GM18499 (cell line): ENCODE results near the gene ABCG8.

ENCODE experiments used
- ATAC-seq: cut with Tn5 transposase; IDR thresholded peaks from one replicate; pipeline ENCODE4 v1.9.1; 2021; ENCODE audit warnings: moderate number of reproducible peaks; ENCODE audit not compliant: insufficient read depth, unreplicated experiment

Gene ABCG8

DNA sequence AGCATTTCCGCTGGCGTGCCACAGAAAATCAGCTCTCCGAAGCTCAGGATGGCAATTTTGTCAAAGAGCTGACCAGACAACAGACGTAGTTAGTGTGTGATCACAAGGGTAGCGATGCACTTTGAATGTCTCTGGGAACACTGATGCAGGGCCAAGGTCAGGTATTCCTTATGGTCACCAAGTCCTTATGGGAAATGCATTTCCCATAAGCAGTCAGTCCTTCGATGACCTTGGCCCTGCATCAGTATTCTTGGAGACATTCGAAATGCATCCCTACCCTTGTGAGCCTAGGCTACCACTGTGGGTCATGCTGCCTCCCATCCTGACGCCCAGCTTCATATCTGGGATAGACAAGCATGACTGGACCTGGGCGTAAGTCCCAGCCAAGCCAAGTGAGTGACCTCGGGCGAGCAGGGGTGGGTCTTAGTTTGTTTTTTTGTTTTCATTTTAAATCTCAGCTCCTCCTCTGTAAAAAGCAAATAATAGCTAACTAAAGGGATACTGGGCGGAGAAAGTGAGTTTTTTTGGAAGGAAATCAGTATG lies 13.7 kb upstream of the ABCG8 start:
- no peak for ATAC-seq

DNA sequence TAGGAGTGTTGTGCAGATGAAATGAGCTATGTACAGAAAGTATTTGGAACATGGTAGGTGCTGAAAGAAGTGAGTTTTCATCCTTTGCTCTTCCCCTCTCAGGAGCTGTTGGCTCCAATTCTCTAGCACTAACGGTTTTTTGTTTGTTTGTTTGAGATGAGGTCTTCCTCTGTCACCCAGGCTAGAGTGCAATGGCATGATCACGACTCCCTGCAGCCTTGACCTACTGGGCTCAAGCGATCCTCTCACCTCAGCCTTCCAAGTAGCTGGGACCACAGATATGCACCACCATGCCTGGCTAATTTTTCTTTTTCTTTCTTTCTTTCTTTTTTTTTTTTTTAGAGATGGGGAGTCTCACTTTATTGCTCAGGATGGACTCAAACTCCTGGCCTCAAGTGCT lies 12.9 kb upstream of the ABCG8 start:
- no peak for ATAC-seq

DNA sequence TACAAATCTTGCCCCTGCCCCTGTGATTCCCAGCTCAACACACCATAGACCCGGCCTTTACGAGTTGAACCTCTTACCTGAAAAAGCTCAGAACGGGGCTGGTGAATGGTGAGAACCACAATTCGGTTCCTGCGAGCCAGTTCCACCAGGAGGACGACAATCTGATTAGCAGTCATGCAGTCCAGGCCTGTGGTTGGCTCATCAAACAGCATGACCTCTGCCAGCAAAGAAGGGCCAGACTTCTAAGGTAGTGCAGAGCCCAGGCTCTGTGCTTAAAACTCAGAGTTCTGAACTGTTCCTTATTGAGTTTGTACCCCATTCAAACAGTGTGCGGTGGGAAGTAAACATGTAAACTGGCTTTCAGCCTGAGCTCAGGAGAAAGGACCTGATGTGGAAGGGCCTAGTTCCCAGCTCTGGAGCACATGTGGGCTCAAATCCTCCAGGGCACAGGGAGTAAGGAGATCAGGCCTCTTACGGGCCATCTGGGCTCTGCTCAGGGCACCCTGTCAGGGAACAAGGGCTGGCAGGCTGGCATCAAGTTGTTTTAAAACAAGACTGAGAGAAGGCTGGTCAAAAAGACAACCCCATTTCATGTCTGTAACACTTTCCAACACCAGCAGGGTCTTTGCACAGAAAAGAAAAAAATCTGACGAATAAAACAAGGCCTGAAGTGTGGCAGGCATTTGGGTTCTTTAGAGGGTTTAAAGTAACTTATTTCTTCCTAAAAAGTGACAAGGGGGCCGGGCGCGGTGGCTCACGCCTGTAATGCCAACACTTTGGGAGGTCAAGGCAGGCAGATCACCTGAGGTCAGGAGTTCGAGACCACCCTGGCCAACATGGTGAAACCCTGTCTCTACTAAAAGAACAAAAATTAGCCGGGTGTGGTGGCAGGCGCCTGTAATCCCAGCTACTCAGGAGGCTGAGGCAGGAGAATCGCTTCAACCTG lies 12.2 kb upstream of the ABCG8 start:
- no peak for ATAC-seq

DNA sequence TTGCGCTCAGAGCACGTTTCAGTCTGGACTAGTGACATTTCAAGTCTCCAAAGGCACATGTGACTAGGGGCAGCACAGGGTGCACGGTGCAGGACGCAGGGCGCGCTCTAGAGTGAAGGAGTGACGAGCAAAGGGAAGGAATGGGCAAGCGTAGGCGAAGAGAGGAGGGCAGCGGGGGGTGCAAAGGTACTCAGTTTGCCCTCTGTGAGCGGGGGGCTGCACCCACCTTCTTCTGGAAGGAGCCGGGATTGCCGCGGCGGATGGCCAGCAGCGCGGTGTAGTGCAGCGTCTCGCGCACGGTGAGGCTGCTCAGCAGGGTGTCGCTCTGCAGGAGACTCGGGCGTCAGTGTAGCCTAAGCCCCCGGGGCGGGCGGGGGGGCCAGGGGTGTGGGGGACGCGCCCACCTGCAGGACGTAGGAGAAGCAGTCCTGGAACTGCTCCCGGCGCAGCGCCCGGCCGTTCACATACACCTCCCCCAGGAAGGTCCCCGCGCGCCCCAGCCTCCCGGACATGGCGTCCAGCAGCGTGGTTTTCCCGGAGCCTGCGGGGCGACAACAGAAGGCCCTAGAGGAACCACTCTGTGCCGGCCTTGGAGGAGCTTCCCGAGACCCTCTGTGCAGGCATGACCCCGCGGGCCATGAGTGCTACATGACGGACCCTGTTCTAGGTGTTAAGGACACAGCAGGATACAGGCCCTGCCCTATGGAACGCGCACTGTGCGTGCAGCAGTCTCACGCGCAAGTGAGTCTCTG lies 7.1 kb upstream of the ABCG8 start:
- no peak for ATAC-seq

DNA sequence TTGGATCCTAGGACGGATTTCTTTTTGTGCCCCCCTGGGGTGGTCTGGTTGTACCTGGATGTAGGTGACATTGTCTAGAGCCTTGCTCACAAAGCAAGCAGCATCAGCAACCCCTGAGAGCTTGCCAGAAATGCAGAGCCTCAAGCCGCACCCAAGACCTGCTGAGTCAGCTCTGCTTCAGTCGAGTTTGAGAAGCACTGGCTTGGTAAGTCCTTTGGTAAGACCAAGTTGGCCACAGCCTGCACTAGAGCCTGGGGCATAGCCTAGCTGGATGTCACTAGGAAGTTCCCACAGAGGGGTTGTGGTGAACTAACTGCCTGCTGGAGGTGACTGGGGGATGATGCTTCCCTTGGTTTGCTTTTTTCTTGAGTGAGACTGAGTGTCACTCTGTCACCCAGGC lies 6.3 kb upstream of the ABCG8 start:
- no peak for ATAC-seq

DNA sequence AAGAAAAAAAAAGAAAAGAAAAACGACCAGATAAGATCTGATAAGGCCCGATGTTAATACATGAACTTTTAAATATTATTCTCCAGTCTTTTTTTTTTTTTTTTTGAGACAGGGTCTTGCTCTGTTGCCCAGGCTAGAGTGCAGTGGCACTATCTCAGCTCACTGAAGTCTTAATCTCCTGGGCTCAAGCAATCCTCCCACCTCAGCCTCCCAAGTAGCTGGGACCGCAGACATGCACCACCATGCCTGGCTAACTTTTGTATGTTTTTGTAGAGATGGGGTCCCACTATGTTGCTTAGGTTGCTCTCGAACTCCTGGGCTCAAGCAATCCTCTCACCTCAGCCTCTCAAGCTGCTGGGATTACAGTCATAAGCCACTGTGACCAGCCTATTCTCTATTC lies 1.7 kb upstream of the ABCG8 start:
- no peak for ATAC-seq

DNA sequence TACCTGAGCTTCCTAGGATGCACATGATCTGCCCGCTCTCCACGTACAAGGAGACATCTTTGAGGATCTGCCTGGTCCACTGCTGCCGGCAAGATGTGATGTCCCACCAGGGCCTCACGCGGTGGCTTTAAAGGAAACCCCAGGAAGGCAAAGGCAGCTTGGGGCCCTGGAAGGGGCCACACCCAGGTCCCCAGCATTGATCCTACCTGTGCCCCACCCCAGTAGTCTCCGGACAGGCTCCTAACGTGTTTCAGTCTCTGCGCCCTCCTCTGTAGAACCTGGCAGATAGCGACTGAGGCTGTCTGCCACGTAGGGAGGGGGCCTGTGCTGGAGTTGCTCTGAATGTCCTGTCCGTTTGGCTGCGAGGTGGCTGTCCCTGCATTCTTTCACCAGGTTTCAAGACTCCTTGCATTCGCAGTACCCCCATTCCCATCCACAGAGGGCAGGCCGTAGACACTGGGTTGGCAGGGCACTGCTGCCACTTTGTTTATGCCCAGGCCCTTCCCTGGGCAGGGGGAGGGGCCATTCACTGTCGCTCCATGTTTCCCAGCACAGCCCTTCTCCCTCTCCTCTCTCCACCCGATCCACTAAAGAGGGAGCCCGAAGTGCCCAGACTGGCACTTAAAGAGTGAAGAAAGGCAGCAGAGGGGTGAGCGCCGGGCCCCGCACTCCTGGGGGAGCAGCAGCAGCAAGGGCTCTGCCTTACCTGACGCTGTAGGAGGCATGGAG lies 776 bp upstream of the ABCG8 start:
- no peak for ATAC-seq

DNA sequence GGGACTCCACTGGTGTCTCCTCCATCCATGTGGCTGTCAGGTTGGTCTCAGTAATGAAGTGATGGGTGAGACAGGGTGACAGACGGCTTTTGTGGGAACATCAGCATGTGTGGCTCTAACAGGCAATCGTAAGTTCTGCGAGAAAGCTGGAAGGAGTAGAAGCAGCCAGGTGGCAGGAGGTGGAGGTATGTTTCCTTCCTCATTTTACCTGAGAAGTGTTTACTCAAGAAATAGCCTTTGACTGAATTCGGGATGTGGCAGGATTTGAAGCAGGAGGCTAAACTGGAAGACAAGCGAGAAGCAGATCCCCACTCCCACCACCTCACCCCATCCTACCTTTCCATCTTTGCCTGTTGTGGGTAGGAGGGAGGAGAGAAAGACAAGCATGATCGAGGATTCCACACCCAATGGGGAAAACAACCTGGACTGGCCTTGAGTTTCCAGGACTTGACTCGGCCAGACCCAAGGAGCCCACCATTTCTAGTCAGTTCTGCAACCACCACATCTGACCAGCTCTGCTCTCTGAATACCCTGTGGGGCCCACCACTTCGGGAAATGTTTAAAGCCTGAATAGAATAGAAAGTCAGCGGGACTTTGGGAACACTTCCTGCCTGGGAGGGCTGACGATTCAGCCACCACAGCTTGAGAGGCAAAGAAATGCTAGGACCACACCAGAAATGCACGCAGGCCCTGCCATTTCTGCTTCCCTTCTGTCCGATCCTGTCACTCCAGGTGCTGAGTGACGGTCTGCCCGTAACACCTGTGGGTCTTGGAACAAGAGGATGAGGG lies 1.2 kb downstream of the ABCG8 start:
- ATAC-seq = no peak

DNA sequence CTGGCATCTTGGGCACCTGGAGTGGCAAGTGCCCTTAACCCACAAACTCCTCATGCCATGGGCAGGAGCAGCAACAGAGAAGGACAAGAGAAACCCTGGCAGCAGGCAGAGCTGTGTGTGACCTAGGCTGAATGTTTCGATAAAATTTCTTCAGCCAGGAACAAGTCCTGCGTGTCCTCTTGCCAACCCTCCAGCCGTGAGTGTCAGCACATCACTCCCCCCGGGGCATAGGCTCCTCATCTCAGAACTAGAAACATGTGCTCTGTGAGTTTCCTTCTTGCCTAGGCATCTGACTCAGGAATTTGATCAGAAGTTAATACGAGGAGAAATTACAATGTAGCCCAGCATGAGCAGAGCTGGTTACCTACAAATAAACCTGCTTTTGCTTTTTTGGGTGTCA lies 2.2 kb downstream of the ABCG8 start:
- ATAC-seq = no peak

DNA sequence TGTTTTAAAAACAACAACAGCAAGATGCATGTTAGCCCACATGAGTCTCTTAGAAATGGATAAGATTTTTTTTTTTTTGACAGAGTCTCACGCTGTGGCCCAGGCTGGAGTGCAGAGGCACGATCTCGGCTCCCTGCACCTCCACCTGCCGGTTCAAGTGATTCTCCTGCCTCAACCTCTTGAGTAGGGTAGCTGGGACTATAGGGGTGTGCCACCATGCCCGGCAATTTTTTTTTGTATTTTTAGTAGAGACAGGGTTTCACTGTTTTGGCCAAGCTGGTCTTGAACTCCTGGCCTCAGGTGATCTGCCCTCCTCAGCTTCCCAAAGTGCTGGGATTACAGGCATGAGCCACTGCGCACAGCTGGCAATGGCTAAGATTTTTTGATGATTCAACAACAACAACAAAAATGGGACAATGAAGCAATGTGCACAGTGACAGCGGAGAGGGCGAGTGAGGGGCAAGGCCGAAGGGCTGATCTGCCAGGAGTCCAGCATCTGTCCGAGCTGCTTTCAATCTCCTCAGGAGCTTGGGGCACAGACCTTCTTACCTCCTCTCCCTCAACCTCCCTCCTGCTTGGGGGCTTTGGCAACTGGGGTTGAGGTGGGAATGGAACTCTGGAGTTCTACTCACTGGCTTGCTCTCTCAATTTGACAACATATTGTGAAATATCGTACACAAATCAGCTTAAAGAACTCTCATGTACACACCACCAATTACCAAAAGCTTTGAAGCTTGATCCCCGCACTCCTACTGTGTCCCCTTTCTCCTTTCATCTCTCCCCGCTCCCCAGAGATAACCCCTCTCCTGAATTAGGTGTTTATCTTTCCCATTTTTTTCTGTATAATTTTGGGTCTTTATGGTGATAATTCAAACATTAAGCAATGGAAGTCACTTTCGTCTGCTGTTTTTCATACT lies 3.4 kb downstream of the ABCG8 start:
- no peak for ATAC-seq

DNA sequence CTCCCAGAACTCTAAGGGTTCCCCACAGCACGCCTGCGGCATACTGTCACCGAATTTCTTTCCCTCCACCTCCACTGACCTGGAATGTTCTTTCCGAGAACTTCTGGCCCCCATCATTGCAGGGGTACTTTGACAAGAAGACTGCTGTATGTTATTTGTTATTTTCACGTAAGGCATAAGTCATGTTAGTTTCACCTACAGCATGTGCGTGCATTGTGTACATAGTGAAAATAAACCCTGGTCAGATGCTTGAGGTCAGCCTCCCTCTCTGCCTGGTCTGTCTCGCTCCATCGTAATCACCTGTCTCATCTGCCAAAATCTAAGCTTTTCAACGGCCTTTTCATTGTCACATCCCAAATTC lies 4.1 kb downstream of the ABCG8 start:
- no peak for ATAC-seq

DNA sequence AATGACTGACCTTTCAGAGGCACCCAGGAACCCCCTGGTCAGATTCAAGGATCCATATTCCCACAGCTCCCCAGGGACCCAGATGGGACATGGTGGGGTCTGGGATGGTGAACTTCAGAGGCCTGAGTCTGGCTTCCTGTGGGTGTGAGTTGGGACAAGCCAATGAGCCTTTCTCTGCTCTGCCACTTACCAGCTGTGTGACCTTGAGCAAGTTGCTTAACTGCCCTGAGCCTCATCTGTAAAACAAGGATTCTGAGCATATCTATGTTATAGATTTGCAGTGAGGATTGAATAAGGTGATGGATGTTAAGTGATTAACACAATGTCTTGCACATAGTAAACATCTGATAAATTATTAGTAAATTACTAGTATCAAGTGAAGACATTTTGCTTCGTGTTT lies 6.4 kb downstream of the ABCG8 start:
- no peak for ATAC-seq

DNA sequence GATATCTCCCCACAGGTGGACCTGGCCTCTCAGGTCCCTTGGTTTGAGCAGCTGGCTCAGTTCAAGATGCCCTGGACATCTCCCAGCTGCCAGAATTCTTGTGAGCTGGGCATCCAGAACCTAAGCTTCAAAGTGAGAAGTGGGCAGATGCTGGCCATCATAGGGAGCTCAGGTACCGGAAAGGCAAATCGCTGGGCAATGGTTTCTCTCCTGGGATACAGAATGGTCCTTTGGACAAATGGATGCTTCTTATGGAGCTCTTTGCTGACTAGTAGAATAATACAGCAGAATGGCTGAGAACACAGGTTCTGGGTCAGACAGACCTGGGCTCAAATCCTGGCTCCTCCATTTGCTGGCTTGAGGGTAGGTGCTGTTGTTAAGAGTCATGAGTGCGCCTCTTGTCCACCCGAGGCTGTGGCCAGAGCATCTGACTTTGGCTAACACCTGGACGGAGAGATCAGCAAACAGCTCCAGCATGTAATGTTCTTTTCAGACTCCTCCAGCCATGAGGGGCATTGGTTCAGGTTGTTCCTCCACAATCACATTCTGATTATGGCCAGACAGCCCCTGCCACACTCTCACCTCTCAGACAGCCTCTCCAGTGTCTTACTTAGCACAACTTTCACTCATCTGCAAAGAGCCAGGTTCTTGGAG lies 7.5 kb downstream of the ABCG8 start:
- no peak for ATAC-seq

DNA sequence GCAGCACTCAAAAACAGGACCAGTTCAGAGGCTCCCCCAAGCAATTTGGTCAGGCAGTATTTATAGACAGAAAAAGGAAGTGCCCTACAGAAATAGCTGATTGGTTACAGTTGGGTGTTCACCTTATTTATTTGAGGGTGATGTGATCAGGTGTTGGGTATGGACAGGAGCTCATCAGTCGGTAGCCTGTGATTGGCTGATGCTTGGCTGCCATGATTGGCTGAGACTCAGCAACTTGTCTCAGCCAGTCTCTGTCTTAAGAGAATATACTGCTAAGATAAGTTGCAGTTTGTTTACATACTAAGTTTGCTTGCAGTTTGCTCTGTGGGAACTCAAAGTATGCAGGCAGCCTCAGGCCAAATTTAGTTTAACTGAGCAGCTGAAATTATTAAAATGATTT lies 9.4 kb downstream of the ABCG8 start:
- no peak for ATAC-seq

DNA sequence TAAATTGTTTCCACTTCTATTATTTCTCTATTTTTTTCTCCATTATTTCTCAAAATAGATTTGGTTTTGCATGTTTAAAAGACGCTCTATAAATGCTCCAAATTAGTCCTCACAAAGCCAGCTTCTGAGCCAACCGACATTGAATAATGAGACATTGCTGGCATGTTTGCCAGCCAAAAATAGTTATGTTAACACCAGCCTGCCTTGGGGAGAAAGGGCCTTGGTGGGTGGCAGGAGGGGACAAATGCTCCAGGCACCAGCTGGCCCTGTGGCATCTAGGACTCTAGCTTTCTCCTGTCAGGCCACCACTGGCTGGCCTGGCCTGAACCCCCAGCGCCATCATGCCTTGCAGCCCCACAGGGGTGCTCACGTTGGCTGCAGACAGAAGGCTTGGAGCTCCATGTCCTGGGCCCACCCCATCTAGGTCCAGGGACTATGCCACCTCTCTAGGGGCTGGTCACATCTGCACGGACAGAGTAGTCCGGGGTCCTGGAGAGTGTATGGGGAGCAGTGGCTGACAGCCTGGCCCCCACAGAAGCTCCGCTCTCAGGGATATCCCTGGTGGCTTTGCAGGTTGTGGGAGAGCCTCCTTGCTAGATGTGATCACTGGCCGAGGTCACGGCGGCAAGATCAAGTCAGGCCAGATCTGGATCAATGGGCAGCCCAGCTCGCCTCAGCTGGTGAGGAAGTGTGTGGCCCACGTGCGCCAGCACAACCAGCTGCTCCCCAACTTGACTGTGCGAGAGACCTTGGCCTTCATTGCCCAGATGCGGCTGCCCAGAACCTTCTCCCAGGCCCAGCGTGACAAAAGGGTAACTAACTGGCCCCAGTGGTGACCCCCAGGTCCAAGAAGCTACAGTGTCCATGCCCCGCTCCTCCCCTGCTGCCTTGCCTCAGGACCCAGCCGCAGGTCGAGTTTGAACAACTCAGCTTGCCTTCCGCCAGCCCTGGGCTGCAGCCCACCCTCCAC lies 12.5 kb downstream of the ABCG8 start:
- ATAC-seq = no peak

DNA sequence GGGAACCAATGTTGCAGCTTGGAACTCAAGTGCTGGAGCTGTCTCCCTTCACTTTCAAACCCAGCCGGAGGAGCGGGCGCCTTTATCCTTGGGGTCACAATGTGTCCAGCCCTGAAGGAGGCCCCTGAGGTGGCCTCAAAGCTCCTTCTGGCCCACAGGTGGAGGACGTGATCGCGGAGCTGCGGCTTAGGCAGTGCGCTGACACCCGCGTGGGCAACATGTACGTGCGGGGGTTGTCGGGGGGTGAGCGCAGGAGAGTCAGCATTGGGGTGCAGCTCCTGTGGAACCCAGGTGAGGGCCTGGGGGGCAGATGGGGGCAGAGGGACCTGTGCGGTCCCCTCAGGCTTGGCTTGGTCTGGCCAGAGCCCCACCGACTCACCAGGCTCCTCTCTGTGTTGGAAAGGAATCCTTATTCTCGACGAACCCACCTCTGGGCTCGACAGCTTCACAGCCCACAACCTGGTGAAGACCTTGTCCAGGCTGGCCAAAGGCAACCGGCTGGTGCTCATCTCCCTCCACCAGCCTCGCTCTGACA lies 13.5 kb downstream of the ABCG8 start:
- ATAC-seq = no peak
